ENCODE results near the gene RET. TPM values are rescaled to one million over a fixed set of nuclear protein-coding genes. Genes with fewer than 3 reads are reported as not detected.

Gene RET
- total RNA-seq, 1 experiment from 2014 or later: 0.02 TPM

DNA sequence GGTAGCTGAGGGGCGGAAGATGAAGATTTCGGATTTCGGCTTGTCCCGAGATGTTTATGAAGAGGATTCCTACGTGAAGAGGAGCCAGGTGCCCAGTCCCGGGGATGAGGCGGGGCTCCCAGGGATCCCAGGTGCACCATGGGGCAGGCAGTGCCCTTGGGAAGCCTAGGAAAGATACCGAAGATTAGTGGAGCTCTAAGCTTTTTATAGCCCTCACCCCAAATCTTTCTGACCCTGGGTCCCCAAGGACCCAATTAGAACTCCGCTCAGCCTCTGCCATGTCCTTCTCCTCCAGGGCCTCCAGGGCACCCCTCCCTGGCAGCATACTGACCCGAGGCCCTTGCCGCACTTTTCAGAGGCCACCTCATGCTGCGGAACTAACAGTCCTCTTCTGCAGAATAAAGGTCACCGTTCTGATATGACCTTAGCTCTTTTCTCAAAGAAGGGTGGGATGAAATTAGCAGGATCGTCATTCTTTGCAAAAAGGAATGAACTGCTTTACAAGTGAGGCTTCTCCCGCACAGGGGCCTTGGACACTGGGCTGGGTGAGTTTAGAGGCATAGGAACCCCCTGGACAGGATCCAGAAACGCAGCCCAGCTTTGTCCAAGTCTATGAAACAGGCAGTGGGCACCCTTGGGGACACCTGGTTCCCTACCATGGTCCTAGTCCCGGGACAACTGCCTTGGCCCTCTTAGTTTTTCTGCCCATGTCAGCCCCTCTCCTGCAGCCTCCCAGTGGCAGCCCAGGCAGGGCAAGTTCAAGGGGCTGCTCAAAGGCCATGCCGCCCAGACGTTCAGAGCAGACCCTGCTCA is 43.5 kb downstream of the RET start:
- Histone ChIP-seq H3K9me3 (replicated peaks) (no peaks in the 10 kb centered on the region), H3K27ac (no peak overlapping the region), H3K4me3 (no peak overlapping the region), H3K27me3 (no peaks in the 10 kb centered on the region), H3K36me3 (no peaks in the 10 kb centered on the region), H3K4me1 (no peaks in the 10 kb centered on the region)
- no peak for DNase-seq

DNA sequence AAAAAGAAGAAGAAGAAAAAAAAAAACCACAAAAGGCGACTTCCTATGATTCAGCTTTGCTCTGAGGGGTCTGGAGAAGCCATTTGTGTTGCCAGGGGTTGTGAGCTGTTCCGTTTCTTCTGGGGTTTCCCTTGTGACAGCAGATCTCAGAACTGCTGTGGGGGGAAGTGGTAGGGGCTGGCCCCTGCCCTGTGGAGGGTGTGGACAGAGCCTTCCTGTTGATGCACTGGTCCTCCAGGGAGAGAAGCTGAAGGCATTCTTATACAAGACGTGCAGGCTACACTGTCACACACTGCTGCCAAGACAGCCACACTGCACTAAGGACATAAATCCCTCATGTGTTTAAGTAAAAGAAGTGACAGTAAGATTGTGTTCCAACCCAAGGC is 44.1 kb downstream of the RET start:
- Histone ChIP-seq H3K9me3 (replicated peaks) (no peaks in the 10 kb centered on the region), H3K27ac (no peak overlapping the region), H3K36me3 (no peaks in the 10 kb centered on the region), H3K4me1 (no peaks in the 10 kb centered on the region), H3K27me3 (no peaks in the 10 kb centered on the region), H3K4me3 (no peak overlapping the region)
- DNase-seq: no peak

DNA sequence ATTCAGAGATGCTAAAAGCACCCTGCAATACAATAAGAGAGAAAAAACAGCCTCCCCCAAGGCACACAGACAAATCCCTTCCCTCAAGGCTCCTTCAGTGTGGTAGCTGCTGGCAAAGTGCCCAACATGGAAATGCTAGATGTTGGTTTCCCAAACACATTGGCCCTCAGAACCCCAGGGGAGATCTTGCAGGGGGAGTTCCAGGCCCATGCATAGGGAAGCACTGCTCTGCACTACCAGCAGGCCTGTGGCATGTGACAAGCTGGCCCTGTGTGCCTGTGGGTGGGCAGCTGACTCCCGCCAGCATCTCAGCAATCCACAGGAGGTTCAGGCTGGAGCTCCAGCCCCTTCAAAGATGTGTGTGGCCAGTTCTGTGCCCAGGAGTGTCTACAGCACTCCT is 44.6 kb downstream of the RET start:
- Histone ChIP-seq H3K4me3 (no peak overlapping the region), H3K27ac (no peak overlapping the region), H3K4me1 (no peaks in the 10 kb centered on the region), H3K9me3 (replicated peaks) (no peaks in the 10 kb centered on the region), H3K27me3 (no peaks in the 10 kb centered on the region), H3K36me3 (no peaks in the 10 kb centered on the region)
- peak in 1 of 2 experiments; percentile 2 for DNase-seq

DNA sequence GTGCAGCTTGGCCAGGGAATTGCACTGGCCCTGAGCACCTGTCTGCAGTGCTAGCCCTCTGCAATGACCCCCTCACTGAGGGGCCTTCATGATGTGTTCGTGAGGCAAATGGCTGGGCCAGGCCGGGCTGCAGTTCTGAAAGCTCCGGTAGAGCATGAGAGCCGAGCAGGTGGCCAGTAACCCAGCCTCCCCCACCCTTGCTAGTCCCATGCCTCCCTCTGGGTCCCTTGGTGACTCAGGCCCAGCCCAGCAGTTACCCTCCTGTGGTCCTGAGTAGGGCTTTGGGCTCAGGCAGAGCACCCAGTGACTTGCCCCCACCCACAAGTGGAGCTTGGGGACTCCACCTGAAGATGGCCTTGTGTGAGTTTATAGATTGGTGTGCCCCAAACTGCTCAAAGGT is 45.2 kb downstream of the RET start:
- no peak for DNase-seq
- Histone ChIP-seq H3K27ac (no peak overlapping the region), H3K4me1 (no peaks in the 10 kb centered on the region), H3K36me3 (no peaks in the 10 kb centered on the region), H3K4me3 (no peak overlapping the region), H3K27me3 (no peaks in the 10 kb centered on the region), H3K9me3 (replicated peaks) (no peaks in the 10 kb centered on the region)

DNA sequence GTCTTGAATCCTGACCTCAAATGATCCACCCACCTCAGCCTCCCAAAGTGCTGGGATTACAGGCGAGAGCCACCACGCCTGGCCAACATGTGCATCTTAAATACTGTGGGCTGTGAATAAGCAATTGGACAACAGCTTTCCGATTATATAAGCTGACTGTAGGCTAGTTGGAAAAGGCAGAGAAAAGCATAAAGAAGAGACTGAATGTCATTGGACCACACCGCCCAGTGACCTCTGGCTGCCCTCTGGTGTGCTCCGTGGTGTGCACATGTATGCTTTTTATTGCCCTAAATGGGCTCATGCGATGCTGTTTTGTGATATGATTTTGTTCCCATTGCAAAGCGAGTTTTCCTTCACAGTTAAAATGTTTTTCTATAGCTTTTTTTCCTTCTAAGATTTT is 46.0 kb downstream of the RET start:
- H3K9me3 ChIP-seq (replicated peaks): no peaks in the 10 kb centered on the region
- no peaks in the 10 kb centered on the region for H3K36me3 ChIP-seq
- DNase-seq: no peak
- no peaks in the 10 kb centered on the region for H3K27me3 ChIP-seq
- H3K27ac ChIP-seq: no peak overlapping the region
- H3K4me3 ChIP-seq: no peak overlapping the region
- H3K4me1 ChIP-seq: no peaks in the 10 kb centered on the region

DNA sequence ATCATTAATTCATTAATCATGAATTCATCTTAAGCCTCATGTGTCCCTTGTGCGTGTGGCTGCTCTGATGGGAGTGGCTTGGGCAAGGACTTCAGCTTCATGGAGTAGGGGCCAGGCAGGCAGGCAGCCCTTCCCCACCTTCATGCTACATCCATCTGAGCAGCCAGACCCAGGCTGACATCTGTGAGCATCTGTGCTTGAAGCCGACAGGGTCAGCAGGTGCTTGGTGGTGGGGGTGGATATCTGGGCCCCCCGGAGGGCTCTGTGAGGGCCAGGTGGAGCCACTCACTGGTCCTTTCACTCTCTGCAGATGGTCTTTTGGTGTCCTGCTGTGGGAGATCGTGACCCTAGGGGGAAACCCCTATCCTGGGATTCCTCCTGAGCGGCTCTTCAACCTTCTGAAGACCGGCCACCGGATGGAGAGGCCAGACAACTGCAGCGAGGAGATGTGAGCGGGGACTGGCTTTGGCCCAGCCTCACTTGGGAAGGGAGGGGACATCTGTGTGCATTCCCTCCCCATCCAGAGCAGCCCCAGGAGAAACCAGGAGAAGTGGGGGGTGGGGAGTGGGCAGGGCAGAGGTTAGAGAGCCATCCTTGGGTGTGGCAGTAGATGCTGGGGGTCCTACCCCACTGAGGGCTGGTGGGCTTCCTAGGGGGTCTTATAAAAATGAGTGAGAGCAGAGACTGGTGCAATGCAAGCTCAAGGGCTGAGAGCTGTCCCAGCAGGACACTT is 46.7 kb downstream of the RET start:
- H3K9me3 ChIP-seq (replicated peaks): no peaks in the 10 kb centered on the region

DNA sequence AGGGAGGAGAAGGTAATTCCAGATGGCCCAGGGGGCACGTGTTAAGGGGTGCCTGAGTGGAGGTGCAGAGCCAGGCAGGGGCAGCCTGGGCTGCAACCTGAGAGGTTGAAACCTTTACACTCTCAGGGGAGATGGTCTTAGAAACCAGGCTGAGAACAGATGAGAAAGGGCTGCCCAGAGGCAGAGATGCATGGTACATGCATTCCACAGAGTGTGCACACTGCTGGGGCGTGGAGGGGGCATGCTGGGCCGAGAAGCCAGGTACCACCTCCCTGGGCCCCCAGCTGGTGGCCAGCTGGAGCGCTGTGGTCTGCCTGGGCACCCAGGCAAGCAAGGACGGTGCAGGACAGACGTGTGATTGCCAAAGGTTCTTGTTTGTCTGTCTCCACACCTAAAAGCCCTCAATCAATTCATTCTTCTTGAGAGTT is 47.2 kb downstream of the RET start:
- Histone ChIP-seq H3K36me3 (no peaks in the 10 kb centered on the region), H3K27ac (no peak overlapping the region), H3K4me3 (no peak overlapping the region), H3K4me1 (0 out of 2 replicates have a peak, but pooled peaks cover 1% of the 10 kb centered on the region), H3K9me3 (replicated peaks) (no peaks in the 10 kb centered on the region), H3K27me3 (no peaks in the 10 kb centered on the region)
- DNase-seq: no peak

More for the DNA sequence above, 46.7 kb downstream of the RET start:
- DNase-seq: no peak
- Histone ChIP-seq H3K4me1 (no peaks in the 10 kb centered on the region), H3K4me3 (no peak overlapping the region), H3K27ac (no peak overlapping the region), H3K27me3 (no peaks in the 10 kb centered on the region), H3K36me3 (no peaks in the 10 kb centered on the region)

DNA sequence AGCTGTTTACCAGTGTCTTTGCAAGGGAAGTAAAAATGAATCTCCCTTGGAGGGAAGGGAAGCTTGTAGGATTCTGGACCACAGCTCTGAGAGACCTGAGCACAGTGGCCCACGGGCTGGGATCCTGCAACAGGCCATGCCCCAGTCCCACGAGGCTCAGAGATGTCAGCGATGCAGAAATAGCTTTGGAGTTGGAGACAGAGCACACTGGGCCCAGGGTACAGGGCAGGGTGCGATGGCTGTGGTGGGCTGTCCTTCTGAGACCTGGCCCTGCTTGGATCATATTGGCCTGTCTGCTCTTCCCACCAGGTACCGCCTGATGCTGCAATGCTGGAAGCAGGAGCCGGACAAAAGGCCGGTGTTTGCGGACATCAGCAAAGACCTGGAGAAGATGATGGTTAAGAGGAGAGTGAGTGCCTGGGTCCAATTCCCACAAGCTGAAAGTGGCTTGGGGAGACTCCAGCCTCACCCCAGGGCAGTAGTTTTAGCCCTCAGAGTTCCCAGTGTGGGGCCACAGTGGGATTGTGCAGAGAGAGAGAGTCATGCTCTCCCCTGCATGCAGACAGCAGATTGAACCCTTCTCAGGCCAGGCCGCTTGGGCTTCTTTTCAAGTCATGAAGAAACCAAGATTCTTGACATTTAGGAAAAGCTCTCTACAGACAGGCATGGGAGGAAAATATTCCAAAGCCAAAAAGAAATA is 47.9 kb downstream of the RET start:
- Histone ChIP-seq H3K27me3 (no peaks in the 10 kb centered on the region), H3K4me3 (no peak overlapping the region), H3K36me3 (no peaks in the 10 kb centered on the region), H3K9me3 (replicated peaks) (no peaks in the 10 kb centered on the region), H3K4me1 (0 out of 2 replicates have a peak, but pooled peaks cover 3% of the 10 kb centered on the region), H3K27ac (no peak overlapping the region)
- no peak for DNase-seq

DNA sequence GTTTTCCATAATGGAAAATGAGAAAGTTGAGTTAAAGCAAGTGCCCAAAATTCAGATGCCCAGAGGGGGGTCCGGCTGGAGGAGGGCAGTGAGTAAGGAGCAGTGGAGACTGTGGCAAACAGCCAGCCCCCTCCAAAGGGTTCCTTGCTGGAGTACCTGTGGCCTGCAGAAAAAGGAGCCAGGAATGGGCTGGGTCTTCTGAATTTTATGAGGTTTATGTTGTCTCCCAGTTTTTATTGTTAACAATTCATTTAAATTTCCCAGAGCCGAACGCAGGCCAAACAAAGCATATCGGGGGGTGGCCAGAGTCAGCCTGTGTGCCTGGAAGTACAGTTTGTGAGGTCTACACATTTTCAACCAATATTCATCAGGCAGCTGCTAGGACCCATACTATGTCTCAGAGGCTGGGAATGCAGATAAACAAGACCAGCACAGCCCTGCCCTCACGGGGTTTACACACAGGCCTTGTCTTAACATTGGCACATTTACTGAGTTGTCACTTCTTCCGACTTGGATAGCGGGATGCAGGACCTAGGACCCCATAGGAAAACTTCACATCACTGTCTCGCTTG is 48.5 kb downstream of the RET start:
- no peaks in the 10 kb centered on the region for H3K36me3 ChIP-seq
- no peak for DNase-seq
- no peaks in the 10 kb centered on the region for H3K27me3 ChIP-seq
- 0 out of 2 replicates have a peak, but pooled peaks cover 3% of the 10 kb centered on the region for H3K4me1 ChIP-seq
- H3K9me3 ChIP-seq (replicated peaks): no peaks in the 10 kb centered on the region
- H3K4me3 ChIP-seq: no peak overlapping the region
- H3K27ac ChIP-seq: no peak overlapping the region

DNA sequence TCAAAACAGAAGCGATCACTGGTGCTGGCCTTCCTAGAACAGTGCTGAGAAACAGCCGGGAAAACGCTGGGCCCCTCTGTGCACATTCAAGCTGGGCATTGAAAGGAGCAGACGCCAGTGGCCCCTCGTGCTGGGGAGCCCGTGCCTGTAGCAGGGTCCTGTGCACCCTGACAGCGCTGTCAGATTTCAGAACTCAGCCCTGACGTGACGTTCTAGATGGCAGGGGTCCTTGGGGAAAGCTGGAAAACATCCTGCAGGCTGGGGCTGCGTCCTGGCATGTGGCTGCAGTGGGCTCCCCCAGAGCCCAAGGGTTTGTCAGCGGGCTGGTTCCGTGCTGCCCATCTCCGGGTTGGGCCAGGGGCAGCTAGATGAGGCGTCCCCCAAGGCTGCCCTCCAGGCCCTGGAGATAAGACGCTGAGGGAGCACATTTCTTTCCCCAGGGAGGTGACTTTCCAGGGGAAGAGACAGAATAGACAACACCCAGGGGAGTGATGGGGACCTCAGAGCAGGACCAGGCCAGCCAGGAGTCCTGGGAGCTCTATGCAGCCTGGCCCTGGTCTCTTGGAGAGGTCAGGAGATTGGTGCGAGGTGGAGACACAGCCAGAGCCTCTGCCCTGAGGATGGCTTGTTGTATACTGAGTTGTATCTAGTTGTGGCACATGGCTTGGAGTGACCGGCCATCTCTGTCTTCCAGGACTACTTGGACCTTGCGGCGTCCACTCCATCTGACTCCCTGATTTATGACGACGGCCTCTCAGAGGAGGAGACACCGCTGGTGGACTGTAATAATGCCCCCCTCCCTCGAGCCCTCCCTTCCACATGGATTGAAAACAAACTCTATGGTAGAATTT is 49.2 kb downstream of the RET start:
- Histone ChIP-seq H3K4me1 (0 out of 2 replicates have a peak, but pooled peaks cover 3% of the 10 kb centered on the region), H3K9me3 (replicated peaks) (no peaks in the 10 kb centered on the region), H3K4me3 (no peak overlapping the region), H3K27ac (no peak overlapping the region), H3K27me3 (no peaks in the 10 kb centered on the region), H3K36me3 (no peaks in the 10 kb centered on the region)
- no peak for DNase-seq

DNA sequence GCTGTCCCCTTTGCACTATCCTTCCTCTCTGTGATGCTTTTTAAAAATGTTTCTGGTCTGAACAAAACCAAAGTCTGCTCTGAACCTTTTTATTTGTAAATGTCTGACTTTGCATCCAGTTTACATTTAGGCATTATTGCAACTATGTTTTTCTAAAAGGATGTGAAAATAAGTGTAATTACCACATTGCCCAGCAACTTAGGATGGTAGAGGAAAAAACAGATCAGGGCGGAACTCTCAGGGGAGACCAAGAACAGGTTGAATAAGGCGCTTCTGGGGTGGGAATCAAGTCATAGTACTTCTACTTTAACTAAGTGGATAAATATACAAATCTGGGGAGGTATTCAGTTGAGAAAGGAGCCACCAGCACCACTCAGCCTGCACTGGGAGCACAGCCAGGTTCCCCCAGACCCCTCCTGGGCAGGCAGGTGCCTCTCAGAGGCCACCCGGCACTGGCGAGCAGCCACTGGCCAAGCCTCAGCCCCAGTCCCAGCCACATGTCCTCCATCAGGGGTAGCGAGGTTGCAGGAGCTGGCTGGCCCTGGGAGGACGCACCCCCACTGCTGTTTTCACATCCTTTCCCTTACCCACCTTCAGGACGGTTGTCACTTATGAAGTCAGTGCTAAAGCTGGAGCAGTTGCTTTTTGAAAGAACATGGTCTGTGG is 50.0 kb downstream of the RET start:
- H3K9me3 ChIP-seq (replicated peaks): no peaks in the 10 kb centered on the region
- H3K27me3 ChIP-seq: no peaks in the 10 kb centered on the region
- 0 out of 2 replicates have a peak, but pooled peaks cover 3% of the 10 kb centered on the region for H3K4me1 ChIP-seq
- H3K27ac ChIP-seq: no peak overlapping the region
- no peaks in the 10 kb centered on the region for H3K36me3 ChIP-seq
- no peak overlapping the region for H3K4me3 ChIP-seq
- no peak for DNase-seq

DNA sequence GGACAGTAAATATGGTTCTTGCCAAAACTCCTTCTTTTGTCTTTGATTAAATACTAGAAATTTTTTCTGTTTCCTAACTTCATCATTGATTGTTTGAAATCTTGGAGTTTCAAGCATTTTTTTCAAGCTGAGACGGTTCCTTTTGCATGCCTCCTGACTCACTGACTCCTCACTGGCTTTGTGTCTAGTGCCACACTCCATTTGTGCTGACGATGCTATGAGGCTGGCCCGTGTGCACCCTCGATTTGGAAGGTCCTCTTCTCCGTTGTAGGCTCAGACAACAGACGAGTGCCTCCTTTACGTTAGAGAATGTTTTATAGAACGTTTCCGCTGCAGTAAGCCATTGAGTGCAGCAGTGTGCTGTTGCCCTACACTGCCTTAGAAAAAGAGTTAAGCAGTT is 50.6 kb downstream of the RET start:
- H3K27me3 ChIP-seq: no peaks in the 10 kb centered on the region

DNA sequence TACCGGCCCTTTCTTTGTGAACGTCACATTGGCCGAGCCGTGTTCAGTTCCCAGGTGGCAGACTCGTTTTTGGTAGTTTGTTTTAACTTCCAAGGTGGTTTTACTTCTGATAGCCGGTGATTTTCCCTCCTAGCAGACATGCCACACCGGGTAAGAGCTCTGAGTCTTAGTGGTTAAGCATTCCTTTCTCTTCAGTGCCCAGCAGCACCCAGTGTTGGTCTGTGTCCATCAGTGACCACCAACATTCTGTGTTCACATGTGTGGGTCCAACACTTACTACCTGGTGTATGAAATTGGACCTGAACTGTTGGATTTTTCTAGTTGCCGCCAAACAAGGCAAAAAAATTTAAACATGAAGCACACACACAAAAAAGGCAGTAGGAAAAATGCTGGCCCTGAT is 51.5 kb downstream of the RET start:
- no peak for DNase-seq
- no peak overlapping the region for H3K27ac ChIP-seq
- 0 out of 2 replicates have a peak, but pooled peaks cover 3% of the 10 kb centered on the region for H3K4me1 ChIP-seq
- no peaks in the 10 kb centered on the region for H3K36me3 ChIP-seq
- no peaks in the 10 kb centered on the region for H3K27me3 ChIP-seq
- no peaks in the 10 kb centered on the region for H3K9me3 ChIP-seq (replicated peaks)
- no peak overlapping the region for H3K4me3 ChIP-seq

More for the DNA sequence above, 50.6 kb downstream of the RET start:
- 0 out of 2 replicates have a peak, but pooled peaks cover 3% of the 10 kb centered on the region for H3K4me1 ChIP-seq
- no peak overlapping the region for H3K4me3 ChIP-seq
- no peaks in the 10 kb centered on the region for H3K36me3 ChIP-seq
- no peaks in the 10 kb centered on the region for H3K9me3 ChIP-seq (replicated peaks)
- no peak for DNase-seq
- no peak overlapping the region for H3K27ac ChIP-seq

Measured in SJCRH30 (cell line).